GM19099 (cell line): Measurements from ENCODE around the gene RSAD1.
A peak's percentile ranks its signal among the peaks of the same experiment; 100 is the strongest.

Experiments
- POLR2A ChIP-seq: IDR thresholded peaks from 3 replicates; pipeline ENCODE4 v1.6.1; 2011; ENCODE audit warnings: low read depth; ENCODE audit not compliant: insufficient read length; ENCODE audit errors: extremely low read depth

Gene RSAD1

DNA sequence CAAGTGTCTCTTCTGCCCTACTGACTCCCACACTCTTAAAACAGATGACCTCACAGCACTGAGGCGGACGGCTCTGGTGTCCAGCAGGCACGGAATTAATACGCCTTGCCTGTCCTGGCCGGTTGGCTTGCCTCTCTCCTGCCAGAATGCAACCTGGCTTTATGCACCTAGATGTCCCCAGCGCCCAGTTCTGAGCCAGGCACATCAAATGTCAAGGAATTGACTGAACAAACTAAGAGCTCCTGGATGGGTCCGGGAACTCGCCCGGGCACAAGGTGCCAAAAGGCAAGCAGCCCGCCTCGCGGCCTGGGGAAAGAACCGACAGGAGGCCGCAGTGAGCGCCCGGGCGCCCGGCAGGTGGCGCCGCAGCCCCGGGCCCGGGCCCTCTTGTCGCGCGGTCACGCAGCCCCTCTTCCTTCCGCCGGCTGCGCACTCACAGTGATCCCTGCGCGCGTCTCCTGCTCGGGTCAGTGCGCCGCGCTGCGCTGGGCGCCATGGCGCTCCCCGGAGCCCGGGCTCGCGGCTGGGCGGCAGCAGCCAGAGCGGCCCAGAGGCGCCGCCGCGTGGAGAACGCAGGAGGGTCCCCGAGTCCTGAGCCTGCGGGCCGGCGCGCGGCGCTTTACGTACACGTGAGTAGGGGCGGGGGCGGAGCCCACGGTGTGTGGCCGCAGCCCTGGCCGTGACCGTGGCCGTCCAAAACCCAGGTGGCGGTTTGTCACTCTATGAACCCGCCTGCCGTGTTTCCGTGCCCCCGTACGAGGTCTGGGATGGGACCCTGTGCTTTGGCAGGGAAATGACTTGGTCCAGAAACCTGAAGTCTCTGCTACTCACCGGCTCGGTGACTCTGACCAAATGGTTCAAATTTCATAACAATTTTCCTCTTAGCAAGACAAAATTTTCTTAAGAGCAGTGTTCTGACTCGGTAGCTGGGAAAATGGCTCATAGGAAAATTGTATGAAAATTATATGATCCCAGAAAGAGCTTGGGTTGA, at the start of gene RSAD1:
Gene RSAD1, plus strand, starts transcription at position 470 of the 991 bp plus-strand sequence. Its CDS starts 25 bp downstream, at position 495.
- peak; percentile 96 for TF ChIP-seq POLR2A

DNA sequence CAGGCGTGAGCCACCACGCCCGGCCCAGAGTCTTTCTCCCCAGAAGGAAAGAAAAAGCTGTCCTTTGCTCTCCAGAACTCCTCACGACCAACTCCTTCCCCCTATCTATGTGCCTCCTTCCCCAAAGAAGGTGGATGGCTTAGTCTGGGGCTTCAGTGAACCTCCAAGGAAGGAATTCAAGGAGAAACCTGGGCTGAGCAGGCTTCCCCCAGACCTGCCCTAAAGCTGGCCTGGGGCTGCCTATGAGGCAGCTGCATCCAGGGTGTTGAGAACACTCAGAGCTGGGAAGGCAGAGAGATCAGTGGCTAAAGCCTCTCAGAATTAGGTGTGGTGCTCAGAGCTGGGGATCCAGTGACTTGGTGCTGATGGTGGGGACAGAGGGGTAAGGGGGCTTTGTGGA, 48.9 kb upstream of the RSAD1 start:
- TF ChIP-seq POLR2A: no peak

DNA sequence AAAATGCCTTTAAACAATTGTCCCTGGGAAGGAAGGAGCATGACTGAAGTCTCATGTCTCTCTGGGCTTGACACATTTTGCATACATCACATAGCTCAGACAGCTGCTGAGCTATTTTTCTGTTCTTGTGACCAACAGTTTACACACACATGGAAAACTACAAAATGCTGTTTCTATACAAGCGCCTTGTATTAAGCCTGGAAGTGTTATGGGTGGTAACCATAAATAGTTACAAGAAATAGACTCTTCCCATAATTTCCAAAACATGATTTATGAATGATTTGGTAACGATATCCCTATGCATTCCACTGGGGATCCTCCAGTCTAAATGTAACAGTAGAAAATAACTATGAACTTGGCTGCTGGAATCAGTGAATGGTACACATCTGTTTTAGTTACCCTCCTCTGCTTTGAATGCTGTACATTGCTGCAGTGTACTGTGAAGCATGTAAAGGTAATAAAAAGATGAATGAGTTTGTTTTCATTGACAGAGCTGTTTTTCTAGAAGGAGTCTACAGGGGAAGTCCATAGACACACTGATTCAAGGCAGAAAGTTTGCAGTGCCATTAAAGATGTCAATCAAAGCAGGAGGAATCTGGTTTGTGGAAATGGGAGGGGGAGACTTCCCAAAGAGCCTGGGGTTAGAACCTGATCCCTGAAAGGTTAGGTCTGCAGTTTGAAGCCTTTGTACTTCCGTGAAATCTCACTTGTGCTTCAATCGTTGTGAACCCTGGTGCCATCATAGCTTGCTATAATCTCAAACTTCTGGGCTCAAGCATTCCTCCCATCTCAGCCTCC, 47.6 kb upstream of the RSAD1 start:
- TF ChIP-seq POLR2A: no peak

DNA sequence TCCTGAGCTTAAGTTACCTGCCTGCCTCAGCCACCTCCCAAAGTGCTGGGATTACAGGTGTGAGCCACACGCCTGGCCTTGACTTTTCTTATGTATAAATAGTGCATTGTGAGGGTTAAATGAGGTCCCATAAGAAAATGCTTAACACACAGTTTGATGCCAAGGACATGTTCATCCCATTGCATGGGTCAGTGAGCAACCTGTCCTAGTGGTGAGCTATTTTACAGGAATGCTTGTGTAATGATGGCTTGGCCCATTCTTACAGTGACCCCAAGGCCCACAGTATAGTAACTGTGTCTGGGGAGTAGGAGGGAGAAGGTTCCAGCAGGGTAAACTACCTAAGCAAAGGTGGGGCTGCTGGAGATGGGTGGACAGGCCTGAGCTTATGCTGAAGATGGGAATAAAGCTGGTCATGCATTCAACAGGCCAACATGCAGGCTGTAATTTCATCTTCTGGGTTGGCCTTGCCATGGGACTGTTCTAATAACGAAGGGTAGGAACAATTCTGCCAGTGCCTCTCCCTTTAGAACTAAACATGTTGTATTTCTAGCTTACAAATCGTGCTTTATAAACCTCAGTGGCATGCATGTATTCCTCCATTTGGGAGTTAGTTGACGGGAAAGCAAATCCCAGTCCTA, 46.4 kb upstream of the RSAD1 start:
- no peak for TF ChIP-seq POLR2A

DNA sequence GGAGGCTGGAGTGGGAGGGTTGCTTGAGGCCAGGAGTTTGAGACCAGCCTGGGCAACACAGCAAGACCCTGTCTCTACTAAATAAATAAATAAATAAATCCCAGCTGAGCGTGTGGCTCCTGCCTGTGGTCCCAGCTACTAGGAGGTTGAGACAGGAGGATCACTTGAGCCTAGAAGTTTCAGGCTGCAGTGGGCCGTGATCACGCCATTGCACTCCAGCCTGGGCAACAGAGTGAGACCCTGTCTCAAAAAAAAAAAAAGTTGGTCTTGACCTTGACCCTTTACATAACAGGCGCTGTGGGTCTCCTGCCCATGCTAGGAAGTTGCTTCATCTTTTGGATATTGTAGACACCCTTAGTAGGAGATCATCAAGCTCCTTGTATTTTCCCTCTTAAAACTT, 41.3 kb upstream of the RSAD1 start:
- no peak for TF ChIP-seq POLR2A

DNA sequence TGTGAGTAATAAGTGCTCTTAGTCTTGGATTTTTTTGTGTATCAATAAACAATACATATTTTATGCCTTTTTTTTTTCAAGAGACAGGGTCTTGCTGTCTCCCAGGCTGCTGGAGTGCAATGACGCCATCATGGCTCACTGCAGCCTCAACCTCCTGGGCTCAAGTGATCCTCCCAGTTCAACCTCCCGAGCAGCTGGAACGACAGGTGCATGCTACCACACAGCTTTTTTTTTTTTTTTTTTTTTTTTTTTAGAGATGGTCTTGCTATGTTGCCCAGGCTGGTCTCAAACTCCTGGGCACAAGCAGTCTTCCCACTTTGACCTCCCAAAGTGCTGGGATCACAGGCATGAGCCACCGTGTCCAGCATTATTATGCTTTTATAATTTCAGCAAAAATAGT, 39.7 kb upstream of the RSAD1 start:
- no peak for TF ChIP-seq POLR2A

DNA sequence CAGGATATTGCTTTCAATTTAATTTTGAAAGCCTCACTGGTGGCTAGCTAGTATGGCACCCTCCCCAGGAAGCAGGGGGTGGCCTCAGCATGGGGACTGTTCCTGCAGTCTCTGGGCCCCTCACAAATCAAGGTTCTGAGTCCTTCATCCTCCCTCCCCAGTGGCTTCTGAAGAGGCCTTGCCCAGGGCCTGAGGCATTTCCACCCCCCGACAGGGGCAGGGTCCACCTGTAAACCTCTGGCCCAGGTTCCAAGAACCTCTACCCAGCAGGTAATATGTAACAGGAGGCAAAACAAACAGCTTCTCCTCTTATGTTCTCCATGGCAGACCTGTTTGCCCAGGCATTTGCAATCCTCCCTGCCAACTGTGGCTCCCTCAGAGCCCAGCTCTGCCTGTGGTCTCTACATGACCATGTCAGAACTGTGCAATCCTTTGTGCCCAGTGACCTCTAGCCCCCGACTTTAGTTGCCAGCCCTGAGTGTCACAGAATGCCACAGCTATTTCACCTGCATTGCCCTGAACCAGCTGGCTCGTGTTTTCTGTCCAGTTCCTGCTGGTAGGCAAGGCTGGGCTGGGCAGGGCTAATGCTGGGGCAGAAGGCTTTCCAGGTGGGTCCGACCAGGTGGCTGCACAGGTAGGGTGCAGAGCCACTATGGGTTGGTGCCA, 38.4 kb upstream of the RSAD1 start:
- no peak for TF ChIP-seq POLR2A

DNA sequence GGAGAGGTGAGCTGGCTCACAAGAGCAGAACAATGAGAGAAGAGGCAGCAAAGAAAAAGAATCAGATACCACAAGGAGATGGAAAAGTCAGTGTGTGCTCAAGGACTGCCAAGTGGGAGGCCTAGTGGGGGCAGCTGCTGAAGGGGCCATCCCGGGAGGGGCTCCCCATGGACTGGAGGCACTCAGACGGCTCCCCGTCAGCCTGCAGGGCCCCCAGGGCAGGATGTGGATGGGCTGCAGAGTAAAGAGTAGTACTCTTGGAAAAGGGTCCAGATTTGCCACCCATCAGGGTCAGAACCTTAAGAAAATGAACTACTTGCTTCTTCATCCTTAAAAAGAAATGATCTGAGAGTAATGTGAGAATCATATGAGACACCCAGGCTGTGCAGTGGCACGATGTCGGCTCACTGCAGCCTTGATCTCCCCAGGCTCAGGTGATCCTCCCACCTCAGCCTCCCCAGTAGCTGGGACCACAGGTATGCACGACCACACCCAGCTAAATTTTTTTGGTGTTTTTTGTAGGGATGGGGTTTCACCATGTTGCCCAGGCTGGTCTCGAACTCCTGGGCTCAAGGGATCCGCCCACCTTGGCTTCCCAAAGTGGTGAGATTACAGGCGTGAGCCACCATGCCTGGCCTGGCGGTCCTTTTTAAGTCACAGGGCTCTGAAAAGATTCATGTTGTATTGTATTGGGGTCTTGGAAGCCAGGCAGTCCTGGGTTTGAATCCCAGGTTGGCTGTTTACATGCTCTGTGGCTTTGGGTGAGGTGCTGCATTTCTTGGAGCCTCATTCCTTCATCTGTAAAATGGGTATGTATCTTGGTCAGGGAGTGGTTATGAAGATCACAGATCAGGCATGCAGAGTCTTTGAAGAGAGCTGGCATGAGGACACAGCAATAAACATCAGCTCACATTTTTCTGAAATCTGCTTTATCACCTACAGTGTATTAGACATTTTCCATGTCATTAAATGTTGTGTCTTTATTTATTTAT, 37.5 kb upstream of the RSAD1 start:
- TF ChIP-seq POLR2A: no peak

DNA sequence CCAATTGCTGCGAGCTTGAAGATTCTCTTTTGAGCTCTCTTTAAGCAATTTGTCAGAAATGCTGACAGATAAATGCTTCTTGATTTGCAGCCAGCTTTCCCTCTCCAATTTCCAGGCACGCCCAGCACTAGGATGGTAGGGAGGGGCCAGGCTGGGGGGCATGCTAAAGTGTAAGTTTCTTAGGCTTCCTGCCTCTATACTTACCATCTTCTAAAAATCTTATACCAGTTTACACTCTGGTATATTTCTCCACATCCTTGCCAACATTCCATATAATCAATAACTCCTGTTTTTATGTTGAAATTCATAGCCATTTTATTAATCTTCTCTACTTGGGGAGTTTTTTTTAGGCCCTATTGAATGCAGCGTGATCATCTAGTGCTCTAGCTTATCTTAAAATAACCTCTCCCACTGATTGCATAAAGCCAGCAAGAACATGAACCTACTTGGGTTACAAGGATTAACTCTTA, 35.1 kb upstream of the RSAD1 start:
- no peak for TF ChIP-seq POLR2A

DNA sequence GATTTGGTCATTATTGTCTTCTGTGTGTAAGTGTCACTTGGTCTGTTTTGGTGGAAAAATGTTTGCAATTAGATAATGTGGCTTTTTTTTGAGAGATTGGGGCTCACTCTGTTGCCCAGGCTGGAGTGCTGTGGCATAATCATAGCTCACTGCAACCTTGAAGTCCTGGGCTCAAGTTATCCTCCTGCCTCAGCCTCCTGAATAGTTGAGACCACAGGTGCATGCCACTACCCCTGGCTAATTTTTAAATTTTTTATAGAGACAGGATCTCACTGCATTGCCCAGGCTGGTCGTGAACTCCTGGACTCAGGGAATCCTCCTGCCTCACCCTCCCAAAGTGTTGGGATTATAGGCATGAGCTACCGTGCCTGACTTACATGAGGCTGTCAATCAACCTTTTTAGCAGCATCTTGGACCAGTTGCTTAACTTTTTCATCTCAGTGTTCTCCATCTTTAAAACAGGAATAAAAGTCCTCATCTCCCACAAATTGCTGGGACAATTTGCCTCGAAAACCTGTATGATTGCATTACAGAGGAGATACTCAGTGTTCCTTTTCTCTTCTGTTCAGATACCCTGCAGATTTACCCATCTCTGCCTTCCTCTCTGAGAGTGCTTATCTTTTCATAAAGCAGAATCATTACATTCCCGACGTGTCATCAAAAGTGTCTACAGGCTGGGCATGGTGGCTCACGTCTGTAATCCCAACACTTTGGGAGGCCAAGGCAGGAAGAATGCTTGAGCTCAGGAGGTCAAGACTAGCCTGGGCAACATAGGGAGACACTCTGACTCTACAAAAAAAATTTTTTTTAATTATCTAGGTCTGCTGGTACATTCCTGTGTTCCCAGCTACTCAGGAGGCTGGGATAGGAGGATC, 33.6 kb upstream of the RSAD1 start:
- no peak for TF ChIP-seq POLR2A

DNA sequence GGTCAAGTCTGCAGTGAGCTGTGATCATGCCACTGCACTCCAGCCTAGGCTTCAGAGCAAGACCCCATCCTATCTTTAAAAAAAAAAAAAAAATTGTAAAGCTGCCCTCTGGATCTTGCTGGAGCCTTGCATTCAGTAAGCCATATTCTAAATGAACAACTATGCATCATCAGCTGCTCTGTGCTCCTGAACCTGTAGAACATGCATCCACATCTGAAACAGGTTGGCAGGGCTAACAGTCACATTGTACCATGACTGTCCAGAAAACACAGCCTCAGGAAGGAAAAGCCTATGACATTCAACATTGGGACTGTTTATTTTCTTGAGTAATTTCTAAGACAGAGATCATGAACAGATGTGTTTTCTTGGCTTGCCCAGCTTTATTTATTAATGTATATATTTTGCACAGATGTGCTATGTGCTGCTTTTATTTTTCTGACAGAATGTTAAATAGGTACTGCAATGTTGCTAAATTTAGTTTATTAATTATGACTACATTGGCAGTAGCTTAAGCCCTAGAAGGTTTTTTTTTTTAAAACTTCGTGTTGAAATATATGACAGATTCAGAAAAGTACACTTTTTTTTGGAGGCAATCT, 32.8 kb upstream of the RSAD1 start:
- no peak for TF ChIP-seq POLR2A
